HG02852 (cell line): Measurements from ENCODE around the gene ZFYVE21.

Experiments used
- ATAC-seq: cut with Tn5 transposase; IDR thresholded peaks from one replicate; pipeline ENCODE4 v1.9.1; 2021; ENCODE audit warnings: mild to moderate bottlenecking, moderate library complexity; ENCODE audit not compliant: unreplicated experiment

ZFYVE21 gene

DNA sequence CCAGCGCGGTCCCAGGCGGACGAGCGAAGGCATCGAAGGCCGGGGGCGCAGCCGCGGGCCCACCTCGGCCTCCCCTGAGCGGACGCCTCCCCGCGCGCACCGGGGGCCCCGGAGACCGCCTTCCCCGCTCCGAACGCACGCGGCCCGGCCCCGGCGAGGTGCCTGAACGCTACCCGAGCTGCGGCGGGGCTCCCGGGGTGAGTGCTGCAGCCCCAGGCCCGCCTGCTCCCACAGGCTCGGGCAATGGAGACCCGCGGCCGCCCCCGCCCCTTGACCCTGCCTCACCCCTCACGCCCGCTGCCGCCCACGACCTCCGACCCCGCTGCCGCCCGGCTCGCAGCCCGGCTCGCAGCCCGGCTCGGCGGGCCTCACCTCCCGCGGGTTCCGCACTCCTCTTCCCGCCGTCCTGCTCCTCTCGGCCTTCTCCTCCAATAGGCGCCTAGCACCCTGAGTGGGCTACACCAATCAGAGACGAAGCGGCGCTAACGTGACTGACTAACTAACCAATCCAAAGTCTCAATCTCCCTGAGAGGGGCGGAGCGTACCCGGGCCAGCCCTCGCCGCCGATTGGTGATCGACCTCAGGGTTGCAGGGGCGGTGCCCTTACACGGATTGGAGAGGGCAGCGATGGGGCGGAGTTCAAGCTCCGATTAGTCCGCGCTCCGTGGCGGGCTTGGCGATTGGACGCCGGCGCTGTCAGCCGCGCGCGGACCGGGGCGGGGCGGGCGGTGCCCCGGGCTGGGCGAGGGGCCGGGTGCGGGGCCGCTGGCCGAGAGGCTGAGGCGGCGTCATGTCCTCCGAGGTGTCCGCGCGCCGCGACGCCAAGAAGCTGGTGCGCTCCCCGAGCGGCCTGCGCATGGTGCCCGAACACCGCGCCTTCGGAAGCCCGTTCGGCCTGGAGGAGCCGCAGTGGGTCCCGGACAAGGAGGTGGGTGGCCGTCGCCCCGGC lies at the start of gene ZFYVE21, which contains the start of gene XRCC3:
Gene ZFYVE21, plus strand, starts transcription at position 759 of the 949 bp plus-strand sequence. Its CDS starts 32 bp downstream, at position 791.
Gene XRCC3, minus strand, starts transcription at position 400 of the 949 bp plus-strand sequence. CDS start 4,364 bp downstream, outside the sequence.
- peak; percentile 95 for ATAC-seq

DNA sequence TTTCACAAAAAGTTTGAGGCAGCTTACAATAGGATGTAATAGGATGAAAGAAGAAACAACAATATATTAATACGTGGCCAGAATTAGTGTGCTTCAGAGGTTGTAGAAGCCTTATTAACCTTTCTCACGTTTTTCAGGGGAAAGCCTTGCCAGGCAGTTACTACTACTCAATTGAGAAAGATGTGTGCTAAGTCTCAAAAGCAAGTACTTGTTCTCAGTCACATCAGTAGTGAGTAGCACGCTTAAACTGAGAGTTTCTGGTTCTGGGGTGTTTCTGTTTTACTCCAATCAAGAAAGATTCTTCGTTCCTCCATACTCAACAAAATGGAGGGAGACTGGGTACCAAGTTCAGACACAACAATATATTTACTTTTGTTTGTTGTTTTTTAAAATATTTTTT lies 47.9 kb upstream of the ZFYVE21 start:
- no peak for ATAC-seq

DNA sequence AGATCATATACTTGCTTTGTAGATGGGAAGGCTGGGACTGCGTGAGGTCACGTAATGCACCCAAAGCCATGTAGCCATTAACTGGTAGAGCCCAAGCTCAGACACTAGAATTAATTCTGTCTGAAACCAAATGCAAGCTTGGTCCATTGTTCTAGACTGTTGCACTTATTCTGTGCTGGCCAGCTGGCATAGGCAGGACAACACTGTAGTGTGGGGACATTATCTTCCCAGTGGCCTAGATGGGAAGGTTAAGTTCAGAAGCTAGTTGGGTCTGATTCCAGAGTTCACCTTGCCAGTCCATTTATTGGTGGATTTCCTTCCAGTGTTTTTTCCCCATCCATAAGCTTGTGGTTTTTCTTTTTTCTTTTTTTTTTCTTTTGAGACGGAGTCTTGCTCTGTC lies 47.5 kb upstream of the ZFYVE21 start:
- no peak for ATAC-seq

DNA sequence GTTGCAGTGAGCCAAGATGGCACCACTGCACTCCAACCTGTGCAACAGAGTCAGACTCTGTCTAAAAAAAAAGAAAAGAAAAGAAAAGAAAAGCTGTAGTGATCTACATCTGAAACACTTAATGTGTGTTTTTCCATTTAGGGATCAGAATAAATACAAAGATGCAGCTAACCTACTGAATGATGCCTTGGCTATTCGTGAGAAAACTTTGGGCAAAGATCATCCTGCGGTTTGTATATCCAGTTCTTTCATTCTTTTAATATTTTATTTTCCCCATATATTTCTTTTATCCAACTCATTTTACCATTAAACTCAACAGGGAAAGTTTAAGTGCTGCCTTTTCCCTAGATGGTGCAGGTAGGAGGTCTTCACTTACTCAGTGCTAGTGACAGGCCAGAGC lies 46.2 kb upstream of the ZFYVE21 start:
- ATAC-seq = no peak

DNA sequence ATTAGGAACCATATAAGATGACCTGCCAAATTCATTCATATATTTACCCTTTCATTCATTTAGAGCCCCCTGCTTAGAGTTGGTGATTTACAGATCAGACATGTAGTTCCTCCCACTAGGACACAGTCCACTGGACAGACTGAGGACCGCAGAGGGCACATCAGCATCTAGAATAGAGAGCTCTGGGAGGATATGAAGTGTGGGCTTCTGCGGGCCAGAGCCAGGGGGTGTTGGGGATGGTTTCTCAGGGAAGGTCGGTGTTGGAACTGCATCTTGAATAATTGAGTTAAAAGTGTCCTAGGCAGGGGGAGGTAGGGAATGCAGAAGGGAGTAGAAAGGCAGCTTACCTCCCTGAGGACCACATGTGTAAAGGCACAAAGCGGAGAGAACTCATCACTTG lies 43.7 kb upstream of the ZFYVE21 start:
- ATAC-seq = no peak

DNA sequence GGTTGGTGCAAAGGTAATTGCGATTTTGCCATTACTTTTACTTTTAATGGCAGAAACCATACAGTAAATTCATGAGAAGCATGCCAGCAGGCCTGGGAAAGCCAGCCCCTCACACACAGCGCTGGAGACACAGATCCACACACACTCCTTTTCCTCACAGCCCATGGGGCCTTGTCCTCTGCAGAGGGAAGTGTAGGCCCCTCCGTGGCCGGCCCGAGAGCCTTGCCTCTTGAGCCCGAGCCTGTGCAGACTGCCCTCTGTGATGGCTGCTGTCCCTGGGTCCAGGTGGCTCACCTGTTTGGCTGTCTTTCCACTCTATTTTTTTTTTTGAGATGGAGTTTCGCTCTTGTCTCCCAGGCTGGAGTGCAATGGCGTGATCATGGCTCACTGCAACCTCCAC lies 39.7 kb upstream of the ZFYVE21 start:
- no peak for ATAC-seq

DNA sequence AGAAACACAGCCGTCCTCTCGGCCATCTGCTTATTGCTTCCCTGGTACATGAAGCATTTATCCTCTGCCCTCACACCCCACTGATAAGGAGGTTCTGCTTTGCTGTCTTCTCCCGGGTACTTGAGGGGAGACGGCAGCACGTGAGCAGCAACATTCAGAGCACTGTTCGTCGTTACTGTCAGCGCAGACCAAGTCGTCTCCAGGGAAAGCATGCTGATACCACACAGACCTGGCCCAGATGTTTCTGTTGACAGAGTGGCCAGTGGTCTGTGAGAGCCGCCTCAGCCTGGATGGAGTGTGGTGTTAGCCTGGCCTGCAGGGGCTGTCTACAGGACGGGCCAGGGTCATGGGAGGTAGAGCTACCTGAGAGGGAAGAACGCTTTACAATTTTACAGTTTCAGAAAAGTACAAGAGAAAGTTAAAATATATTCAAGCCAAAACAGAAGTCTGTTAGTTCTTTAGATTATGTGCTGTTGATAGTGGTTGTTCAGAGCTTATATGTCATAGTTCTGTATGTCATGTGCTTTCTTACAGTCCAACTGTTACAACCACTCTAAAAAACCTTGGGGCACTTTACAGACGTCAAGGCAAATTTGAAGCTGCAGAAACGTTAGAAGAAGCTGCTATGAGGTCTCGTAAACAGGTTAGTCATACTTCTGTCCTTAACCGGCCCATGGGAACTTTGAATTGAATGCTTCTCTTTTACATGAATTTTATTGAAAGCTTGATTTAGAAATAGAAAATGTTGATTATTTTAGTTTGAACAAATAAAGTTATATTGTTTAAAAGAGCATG lies 38.5 kb upstream of the ZFYVE21 start:
- no peak for ATAC-seq

DNA sequence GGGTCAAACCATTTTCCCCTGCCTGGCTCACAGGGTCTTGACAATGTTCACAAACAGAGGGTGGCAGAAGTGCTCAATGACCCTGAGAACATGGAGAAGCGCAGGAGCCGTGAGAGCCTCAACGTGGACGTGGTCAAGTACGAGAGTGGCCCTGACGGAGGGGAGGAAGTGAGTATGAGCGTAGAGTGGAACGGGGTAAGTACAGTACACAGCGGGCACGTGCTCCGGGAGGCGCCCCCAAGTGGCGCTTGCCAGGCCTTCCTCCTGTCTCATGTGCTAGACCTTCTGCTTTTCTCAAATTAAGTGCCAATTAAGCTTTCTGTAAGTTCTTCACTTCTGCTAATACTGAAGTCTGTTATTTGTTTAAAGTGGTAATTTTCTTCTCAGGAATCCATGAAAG lies 36.3 kb upstream of the ZFYVE21 start:
- ATAC-seq = no peak

DNA sequence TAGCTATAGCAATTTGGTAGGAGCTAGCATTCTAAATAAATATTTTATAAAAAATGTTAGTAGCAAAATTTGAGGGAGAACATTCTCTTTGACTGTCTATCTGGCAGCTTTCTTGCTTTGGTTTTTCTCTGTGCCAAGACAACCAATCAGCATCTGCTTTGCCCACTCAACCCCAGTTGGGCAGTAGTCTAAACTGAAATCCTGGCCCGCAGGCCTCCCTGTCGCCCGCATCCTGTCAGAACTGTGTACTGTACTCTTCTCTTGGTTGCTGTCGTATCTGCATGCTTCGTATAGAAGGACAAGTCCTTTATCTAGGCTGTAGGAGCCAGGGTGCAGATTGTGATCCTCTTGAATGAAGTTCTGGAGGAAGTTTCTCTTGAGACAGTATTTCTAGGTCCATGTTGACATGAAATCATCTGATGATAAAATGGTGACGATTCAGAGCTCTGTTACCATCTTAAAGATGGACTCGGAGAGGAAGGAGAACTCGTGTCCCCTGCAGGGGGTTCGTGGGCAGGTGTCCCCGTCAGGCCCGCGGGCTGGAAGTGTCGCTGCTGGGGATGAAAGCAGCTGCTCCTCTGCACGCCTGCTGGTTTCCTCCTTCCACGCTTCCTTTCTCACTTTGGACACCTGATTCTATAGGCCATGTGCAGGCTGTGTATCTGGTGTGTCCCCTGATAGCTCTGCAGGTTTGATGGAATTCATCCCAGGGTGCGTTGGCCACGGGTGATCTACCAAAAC lies 34.9 kb upstream of the ZFYVE21 start:
- ATAC-seq = no peak

DNA sequence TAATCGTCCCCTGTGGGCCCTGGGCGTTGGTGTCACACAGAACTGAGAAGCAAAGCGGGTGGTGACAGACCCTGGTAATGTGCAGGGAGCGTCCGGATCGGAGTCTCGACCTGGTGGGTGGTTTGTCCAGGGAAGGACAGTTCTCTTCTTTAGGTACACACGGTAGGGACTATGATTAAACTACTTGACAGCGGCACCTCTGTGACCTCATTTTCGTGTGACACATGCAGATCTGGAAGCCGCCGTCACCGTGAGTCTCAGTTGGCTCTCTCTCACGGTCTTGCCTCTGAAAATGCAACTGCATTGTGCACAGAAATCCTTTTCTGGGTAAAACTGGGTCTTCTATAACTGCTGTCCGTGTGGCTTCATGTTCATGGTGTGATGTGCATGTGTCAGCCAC lies 32.5 kb upstream of the ZFYVE21 start:
- ATAC-seq = no peak

DNA sequence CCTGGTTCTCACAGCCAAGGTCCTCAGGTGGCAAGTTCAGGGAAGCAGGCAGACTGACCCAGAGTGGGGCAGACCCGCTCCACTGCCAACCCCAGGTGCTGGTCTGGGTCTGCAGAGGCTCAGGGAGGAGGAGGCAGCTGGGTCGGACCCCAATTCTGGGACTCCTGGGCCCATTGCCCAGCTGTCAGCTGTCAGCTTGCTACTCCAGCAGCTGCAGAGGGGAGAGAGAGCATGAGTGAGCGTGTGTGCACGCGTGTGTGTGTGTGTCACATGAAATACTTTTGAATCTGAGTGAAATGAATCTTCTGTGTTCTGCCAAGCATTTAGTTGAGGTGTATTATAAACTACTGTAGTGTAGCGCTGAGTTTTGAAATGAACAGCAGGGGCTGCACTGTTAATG lies 31.1 kb upstream of the ZFYVE21 start:
- ATAC-seq = no peak

DNA sequence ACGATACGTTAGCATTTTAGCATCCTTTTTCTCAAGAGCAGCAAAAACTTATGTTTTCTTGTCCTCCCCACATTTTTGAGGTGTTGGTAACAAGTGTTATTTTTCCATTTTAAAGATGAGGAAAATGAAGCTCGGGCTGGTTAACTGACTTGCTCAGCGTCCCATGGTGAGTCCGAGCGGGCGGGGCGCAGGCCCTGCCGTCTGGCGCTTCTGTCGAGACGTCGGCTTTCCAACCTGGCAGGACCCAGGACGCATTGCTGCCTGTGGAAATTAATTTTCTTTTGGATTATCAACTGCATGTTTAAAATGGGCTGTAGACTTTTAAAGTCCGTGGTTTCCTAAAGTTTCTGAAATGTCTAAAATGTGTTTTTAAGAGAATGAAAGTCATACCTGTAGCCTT lies 30.7 kb upstream of the ZFYVE21 start:
- ATAC-seq = no peak

DNA sequence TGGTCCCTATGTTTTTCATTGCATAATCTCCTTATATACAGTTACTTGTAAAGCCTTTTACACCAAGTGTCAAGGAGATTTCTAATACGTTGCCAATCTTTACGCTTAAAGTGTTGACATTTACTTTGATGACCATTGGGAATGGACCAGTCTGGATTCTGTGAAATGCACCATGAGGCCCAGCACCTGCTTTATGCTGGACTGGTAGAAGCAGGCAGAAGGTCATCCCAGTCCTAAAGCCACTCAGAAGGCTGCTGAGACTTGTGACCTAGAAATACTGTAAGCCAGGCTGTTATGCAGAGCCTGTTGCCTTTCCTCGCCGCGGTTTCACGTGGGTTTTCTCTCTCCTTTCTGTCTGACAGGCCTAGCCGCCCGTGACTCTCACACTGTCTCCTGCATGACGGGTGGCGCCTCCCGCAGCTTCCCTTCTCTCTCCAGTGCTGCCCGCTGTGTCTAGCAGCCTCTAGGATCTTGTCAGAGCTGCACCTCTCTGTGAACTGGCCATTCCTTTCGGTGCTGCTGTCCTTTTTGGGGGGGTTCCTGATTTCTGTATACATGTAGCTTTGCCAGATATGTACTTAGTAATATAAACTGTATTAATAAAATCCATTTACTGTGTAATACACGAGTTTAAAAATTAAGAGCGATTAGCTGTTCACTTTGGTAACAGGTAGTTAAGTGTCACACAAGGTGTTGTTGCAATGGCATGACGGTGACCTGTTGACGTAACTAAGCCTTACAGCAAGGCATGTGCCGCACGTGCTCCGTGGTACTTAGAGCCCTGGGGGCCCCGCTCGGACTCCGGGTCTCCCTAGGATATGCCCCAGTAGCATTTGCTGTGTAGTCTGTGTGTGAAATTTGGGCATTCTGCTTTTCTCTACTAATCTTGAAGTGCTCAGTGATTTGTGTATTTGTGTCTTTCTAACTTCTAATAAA lies 30.1 kb upstream of the ZFYVE21 start:
- no peak for ATAC-seq

DNA sequence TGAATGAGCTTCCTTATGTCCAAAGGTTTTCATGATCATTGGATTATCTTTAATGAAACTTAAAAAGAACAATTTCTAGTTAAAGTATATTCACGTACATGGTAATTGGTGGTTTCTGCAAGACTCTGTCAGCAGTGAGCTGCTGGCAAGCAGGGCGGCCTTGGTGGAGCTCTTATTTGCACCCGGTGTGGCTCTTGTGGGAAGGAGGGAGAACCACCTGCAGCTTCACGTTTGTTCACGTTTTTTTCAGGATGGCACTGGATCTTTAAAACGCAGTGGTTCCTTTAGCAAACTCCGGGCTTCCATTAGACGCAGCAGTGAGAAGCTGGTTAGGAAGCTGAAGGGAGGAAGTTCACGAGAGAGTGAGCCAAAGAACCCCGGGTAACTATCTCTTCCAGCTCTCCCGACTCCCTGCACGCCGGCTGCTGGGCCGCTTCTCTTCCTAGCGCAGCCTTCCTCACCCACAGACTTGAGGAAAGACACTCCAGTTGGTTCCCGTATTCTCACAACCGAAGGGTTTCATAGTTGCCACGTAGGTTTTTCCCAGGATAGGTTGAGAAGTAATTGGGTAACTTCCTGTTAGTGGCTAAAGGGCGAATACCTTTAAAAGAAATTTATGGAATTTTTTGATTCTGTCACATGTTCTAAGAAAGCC lies 28.7 kb upstream of the ZFYVE21 start:
- no peak for ATAC-seq

DNA sequence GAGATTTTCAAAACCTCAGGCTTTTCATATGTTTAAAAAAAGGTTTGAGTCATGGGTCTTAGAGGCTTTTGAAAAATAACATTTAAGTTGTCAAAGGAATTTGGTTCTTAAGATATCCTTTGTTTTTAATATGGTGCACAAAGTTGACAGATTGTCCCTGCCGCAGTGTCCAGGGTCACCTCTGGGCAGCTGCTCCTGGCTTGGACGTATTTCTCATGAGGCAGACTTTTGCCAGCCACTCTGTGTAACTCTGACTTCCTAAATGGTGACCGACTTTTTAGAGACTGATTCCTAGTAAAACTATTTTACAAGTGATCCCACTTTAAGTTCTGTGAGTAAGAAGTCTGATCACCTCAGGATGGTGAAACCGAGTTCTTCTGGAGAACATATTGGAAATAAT lies 27.9 kb upstream of the ZFYVE21 start:
- ATAC-seq = no peak

DNA sequence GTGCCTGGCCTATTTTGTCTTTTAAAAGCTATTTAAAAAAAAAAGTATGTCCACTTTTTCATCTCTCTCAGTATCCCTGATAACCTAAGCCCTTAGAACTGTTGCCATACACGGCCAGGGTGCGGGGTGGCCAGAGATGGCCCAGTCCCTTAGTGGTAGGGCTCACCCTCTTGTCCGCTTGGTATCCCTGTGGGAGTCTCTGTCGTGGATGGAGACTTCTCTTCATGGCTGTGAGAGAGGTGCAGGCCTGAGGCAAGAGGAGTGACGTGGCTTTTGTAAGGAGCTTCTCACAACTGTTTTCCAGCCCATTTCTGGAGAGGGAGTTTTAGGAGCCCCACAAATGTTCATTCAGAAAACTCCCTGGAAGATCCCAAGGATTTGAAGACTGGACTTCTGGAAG lies 27.2 kb upstream of the ZFYVE21 start:
- no peak for ATAC-seq

DNA sequence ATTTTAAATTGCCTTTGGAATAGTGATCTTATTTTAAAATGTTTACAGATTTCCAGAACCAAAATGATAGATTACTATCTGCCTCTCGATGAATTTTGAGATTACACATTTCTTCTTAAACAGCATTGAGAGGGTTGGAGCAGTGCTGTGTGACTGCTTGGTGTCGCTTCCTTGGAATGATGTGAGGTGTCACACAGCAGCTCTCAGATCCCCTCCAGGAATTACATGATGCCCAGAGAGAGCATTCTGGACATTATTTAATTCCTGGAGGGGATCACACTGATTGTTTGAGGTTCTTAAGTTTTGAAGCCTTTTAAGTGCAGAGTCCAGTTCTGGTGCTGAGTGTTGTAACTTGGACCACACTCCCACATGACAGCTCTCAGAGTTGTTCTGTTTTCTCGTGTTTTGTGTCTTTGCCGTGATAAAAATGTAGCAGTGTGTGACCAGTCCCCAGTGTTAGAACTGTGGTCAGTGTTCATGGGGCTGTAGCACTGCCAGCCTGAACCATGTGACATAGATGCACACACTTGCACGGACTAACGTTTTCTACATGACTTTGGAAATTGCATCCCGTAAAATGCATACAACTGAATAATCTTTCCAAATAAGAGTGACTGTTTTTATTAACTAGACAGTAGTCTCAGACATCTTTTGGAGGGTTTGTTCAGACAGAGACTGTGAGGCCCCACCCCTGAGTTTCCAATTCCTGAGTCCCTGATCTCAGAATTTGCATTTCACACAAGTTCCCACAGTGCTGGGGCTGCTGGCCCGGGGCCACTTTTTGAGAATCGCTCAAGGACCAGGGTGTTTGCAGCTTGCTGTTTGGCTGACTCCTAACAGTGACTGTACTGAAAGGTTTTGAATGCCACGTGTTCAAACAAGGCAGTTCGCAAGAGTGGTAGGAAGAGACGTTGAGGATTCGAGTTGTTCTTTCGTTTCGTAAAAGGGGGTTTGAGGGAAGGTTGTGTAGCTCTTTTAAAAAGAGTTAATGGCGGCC lies 26.4 kb upstream of the ZFYVE21 start:
- ATAC-seq = no peak

DNA sequence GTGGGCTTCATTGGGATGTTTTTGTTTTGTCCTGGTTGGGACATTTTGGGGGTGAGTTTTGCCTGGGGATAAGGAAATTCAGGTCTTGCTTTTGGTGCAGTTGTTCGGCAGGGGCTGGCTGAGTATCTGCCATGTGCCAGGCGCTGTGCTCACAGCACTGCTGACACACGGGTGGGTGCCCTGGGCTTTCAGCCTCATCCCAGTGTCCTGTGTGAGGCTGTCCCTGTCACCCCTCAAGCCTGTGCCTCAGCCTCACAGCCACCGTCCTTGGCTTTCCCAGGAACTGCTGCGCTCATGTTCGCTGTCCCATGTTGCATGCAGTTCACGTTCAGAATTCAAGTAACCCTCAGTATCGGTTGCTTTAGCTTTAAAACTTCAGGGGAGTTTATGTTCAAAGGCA lies 25.3 kb upstream of the ZFYVE21 start:
- ATAC-seq = no peak
